GM19351 (cell line): ENCODE results near the gene PHF21B.
"Not testable (repeated sequence)": the region's sequence is repeated elsewhere in the genome, so short reads cannot be mapped to it uniquely, and the experiment has no call there.

Experiments
- ATAC-seq: cut with Tn5 transposase; IDR thresholded peaks from one replicate; pipeline ENCODE4 v1.9.1; 2021; ENCODE audit warnings: mild to moderate bottlenecking, moderate library complexity; ENCODE audit not compliant: unreplicated experiment

PHF21B gene

GRCh38 chr22:45009606-45010531 is at the start of gene PHF21B:
Gene PHF21B (minus strand): TSS chr22:45010005. CDS start chr22:45009549, 456 bp downstream.
- no peak for ATAC-seq

DNA sequence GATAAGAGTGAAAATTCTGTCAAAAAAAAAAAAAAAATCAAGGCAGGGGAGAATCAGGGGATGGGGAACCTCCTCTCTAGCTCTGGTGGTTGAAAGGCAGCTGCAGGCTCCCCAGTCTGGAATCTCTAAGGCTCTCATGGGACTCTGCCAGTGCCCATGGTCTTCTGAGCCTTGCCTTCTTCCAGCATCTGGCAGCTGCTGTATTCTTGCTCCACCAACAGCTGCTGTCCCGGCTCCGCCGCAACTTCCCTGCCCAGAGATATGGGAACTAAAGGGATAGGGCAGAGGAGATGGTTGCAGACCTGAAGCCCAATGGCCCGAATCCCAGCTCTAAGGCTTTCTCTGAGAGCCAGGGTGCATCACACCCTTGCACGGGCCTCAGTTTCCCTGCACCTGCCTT is 49.5 kb upstream of the PHF21B start:
- no peak for ATAC-seq

- ATAC-seq = no peak
Measured at GRCh38 chr22:45058622-45058912, 48.8 kb upstream of the PHF21B start.

- ATAC-seq = no peak
Measured at GRCh38 chr22:45055936-45056335, 46.1 kb upstream of the PHF21B start.

DNA sequence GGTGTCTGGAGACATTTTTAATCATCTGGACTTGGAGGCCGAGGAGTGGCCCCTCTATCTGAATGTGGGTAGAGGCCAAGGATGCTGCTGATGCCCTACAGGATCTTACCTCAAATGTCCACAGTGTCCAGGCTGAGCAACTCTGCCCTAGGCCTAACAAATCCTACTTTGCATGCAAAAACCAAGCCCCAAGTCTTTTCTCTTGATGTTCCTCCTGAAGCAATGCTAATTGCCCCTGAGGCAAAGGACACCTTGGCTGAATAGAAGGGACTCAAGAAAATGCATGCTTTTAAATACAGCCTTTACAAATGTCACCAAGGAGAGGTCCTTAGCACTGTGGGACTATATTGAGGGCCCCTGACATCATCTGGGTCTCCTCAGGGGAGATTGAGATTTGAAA is 43.8 kb upstream of the PHF21B start:
- ATAC-seq = no peak

GRCh38 chr22:45053094-45053493 is 43.3 kb upstream of the PHF21B start:
- no peak for ATAC-seq

DNA sequence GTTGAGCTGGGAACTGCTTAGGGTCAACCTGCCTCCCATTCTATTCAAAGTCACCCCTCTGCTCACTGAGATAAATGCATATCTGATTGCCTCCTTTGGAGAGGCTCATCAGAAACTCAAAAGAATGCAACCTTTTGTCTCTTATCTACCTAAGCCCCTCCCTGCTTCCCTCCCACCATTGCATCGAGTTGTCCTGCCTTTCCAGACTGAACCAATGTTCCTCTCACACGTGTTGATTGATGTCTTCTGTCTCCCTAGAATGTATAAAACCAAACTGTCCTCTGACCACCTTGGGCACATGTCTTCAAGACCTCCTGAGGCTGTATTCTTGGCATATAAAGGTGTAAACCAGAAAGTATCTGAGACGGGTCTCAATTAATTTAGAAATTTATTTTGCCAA is 42.9 kb upstream of the PHF21B start:
- not testable (repeated sequence) for ATAC-seq

DNA sequence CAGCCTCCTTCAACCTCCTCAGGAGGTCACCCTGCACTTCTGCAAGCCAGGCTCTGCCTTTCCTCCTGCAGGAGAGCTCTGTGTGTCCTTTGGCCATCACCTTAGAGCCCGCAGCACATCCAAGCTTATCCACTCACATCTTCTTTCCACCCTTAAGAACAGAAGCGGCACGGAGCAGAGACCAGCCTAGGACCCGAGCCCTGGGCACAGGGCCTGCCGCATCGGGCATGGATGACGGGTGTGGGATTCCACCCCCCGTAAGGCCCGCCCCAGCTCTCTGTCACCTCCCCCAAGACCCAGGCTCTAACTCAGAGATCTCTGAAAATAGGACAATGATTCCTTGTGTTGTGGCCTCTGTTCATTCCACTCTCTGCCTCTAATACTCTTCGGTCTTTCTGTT is 42.1 kb upstream of the PHF21B start:
- no peak for ATAC-seq

DNA sequence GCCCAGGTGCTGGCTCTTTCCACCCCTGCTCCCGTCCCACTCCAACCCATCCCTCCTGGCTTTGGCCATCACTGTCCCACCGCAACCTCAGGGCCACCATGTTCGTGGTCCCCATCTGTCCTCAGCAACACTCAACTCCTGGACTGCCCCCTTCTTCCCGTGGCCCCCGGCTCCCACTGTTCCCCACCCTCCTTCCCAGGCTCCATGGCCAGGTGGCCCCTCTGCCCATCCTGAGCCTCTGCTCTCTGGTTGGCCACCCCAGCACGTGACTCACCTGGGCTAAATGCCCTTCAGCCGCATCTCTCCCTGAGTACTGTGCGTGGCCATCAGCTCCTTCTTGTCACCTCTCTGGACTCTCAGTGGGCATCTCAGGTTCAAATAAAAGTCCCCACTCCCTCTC is 41.6 kb upstream of the PHF21B start:
- ATAC-seq = no peak

DNA sequence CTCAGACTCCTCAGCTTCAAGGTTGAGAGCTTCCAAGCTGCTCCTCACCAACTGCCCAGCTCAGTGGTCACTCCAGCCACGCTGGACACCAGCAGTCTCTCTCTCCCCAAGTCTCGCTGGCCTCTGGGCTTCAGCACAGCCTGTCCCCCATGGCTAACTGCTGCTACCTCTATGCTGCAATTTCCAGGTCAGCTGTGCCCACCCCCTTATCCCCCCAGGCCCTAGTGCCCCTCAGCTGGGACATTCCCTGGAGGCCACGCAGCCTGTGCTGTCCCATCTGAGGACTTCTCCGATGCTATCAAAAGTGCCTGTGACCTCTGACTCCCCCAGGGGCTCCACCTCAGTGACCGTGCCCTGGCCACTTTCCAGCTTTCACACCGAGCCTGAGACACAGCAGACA is 37.5 kb upstream of the PHF21B start:
- ATAC-seq = no peak

DNA sequence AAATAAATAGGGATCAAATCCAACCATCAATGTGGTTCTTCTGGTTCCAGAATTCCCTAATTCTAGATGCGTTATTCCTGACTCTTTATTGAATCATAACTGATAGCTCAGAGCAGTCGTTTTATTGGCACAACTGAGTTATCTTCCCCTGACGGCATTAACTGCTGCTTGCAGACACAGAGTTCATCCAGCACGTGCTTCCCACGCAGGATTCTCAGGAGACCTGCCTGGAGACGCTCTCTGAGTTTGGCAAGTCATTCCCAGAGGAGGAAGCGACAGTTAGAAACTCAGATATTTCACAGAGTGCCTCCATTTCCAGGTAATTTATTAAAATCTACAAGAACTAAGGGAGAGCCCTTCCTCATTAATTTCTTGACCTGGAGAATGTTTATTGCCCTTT is 35.4 kb upstream of the PHF21B start:
- no peak for ATAC-seq

DNA sequence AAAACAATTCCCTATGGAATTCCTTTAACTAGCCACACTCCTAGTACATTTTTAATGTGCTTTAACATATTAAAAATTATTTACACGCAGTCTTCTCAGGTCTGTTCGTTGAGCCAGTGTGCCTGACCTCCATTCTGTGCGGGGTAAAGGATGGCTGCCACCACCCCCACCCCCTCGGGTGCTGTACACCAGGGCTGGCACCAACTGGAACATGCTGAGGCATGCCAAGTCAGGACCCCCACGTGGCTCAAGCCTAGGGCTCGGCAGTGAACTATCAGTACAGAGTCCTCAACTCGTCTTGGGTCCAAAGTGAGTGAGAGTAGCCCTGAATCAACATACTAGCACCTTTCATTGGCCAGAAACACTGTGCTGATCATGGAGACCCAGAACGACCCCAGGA is 32.5 kb upstream of the PHF21B start:
- ATAC-seq = no peak

DNA sequence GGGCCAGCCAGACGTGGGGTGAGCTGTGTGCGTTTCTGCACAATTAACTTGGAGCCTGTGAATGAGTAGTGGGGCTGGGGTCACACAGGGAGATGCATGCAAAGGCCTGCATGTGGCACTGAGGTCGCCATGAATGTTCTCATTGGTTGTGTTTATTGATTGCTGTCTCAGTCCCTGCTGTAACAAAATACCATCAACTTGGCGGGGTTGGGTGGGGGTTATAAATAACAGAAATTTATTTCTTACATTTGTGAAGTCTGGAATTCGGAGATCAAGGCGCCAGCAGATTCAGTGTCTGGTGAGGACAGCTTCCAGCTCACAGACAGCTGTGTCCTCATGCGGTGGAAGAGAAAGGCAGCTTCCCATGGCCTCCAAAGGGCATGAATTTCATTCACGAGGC is 29.3 kb upstream of the PHF21B start:
- no peak for ATAC-seq

GRCh38 chr22:45036154-45036553 is 26.3 kb upstream of the PHF21B start:
- ATAC-seq = no peak

GRCh38 chr22:45034821-45035220 is 25.0 kb upstream of the PHF21B start:
- ATAC-seq = no peak

DNA sequence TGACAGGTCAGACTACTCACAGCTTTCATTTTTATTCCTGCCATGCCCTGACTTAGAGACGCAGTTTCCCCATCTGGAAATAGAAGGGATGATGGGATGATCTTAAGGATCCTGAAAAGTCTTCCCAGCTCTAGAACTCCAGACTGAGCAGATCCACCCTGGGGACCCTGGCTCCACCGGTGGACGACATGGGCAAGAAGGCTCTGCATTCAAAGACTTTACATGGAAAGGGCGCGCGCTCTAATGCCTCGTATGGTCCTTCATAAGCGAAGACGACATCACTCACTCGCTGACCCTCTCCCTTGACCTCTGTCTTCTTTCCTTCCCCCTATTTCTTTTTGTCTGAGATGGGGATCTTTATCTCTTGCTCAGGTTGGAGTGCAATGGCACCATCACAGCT is 24.4 kb upstream of the PHF21B start:
- ATAC-seq = no peak

- no peak for ATAC-seq
Measured at GRCh38 chr22:45033136-45033535, 23.3 kb upstream of the PHF21B start.

DNA sequence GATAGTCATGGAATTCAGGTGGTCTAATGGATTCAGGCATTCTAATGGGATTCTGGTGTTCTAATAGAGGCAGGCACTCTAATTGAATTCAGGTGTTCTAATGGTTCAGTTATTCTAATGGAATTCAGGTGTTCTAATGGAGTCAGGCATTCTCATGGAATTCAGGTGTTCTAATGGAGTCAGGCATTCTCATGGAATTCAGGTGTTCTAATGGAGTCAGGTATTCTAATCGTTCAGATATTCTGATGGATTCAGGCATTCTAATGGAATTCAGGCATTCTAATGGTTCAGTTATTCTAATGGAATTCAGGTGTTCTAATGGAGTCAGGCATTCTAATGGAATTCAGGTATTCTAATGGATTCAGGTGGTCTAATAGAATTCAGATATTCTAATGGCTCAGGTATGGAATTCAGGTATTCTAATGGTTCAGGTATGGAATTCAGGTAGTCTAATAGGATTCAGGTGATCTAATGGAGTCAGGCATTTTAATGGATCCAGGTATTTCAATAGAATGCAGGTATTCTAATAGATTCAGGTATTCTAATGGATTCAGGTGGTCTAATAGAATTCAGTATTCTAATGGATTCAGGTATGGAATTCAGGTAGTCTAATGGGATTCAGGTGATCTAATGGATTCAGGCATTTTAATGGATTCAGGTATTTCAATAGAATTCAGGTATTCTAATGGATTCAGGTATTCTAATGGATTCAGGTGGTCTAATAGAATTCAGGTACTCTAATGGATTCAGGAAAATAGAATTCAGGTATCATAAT is 22.0 kb upstream of the PHF21B start:
- ATAC-seq = no peak

- no peak for ATAC-seq
Measured at GRCh38 chr22:45029501-45029900, 19.7 kb upstream of the PHF21B start.

DNA sequence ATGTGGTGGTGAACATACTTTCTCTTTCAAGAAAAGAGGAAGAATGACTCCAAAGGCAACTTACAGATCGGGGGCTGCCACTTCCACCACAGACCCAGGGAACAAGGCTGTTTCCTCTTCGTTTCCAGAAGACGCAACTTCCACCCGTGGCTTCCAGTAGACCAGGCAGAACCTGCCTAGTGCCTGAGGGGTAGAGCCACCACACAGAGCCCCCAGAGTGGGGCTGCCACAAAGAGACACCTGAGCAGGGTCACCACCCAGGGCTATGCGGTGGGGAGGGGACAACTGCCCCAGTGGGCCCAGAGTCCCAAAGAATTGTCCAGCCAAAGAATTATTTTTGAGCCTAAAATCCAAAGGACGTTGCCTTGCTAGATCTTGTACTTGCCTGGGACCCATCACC is 16.7 kb upstream of the PHF21B start:
- ATAC-seq = no peak

GRCh38 chr22:45023431-45023830 is 13.6 kb upstream of the PHF21B start:
- no peak for ATAC-seq
